Measurements from ENCODE around the gene RASSF5.

The RASSF5 gene

DNA sequence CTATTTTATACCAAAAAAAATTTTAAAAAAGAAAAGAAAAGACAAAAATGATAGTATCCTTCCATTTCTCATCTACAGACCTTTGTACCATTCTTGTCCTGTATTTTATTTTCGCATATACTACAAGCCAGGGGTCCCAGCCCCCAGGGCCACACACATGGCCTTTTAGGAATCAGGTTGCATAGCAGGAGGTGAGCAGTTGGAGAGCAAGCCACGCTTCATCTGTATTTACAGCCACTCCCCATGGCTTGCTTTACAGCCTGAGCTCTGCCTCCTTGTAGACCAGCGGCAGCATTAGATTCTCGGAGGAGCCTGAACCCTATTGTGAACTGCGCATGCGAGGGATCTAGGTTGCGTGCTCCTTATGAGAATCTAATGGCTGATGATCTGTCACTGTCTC lies 39.8 kb downstream of the RASSF5 start:
- no peaks in the 10 kb centered on the region for H3K79me2 ChIP-seq (ENCODE audit: low read length)
- no peaks in the 10 kb centered on the region for H3K36me3 ChIP-seq (replicated peaks; ENCODE audit: low read depth, low read length)
- no peak overlapping the region for H3K9ac ChIP-seq (ENCODE audit: low read length)
- TF ChIP-seq EZH2phosphoT487 (IDR thresholded peaks at IDR 0.05; ENCODE audit: low read depth), result no peak
- no peak for TF ChIP-seq CTCF (IDR thresholded peaks at IDR 0.05; ENCODE audit: low read depth, low read length)
- H3K4me3 ChIP-seq (ENCODE audit: low read length), result no peak overlapping the region
- no peak overlapping the region for H3K27ac ChIP-seq (ENCODE audit: low read length)
- H3K4me2 ChIP-seq (ENCODE audit: low read length), result no peak overlapping the region
- H2AFZ ChIP-seq (ENCODE audit: low read depth, low read length), result no peak overlapping the region
- H3K27me3 ChIP-seq (ENCODE audit: low read depth, low read length), result no peaks in the 10 kb centered on the region
- H3K9me3 ChIP-seq (ENCODE audit: insufficient read depth, low read length), result no peaks in the 10 kb centered on the region
- H4K20me1 ChIP-seq (ENCODE audit: insufficient read depth, low read length), result no peaks in the 10 kb centered on the region
- peaks cover 5% of the 10 kb centered on the region for H3K4me1 ChIP-seq (ENCODE audit: low read length)

DNA sequence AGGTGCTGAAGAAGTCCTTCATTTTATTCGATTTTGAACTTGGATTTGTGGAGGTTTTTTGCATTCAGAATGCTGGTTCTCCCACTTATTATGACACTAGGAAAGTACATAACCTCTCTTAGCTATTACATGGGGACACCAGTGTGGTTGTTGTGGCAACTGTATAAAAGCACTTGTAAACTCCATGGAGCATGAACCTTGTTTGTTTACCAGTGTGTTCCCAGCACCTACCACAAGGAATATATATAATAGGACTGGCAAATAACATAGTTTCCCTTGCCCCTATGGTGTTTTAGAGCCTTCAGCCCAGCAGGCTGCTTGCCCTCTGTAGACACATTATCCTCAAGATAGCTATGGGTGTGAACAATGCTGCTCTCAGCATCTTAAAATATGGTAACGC lies 43.1 kb downstream of the RASSF5 start:
- Histone ChIP-seq H2AFZ (ENCODE audit: low read depth, low read length) (no peak overlapping the region), H3K9ac (ENCODE audit: low read length) (no peak overlapping the region), H3K27ac (ENCODE audit: low read length) (no peak overlapping the region), H4K20me1 (ENCODE audit: insufficient read depth, low read length) (no peaks in the 10 kb centered on the region), H3K4me3 (ENCODE audit: low read length) (no peak overlapping the region), H3K4me2 (ENCODE audit: low read length) (no peak overlapping the region), H3K9me3 (ENCODE audit: insufficient read depth, low read length) (no peaks in the 10 kb centered on the region), H3K36me3 (replicated peaks; ENCODE audit: low read depth, low read length) (no peaks in the 10 kb centered on the region), H3K79me2 (ENCODE audit: low read length) (no peaks in the 10 kb centered on the region), H3K27me3 (ENCODE audit: low read depth, low read length) (no peaks in the 10 kb centered on the region), H3K4me1 (ENCODE audit: low read length) (peaks cover 11% of the 10 kb centered on the region)
- TF ChIP-seq EZH2phosphoT487 (IDR thresholded peaks at IDR 0.05; ENCODE audit: low read depth) (no peak), CTCF (IDR thresholded peaks at IDR 0.05; ENCODE audit: low read depth, low read length) (no peak)

DNA sequence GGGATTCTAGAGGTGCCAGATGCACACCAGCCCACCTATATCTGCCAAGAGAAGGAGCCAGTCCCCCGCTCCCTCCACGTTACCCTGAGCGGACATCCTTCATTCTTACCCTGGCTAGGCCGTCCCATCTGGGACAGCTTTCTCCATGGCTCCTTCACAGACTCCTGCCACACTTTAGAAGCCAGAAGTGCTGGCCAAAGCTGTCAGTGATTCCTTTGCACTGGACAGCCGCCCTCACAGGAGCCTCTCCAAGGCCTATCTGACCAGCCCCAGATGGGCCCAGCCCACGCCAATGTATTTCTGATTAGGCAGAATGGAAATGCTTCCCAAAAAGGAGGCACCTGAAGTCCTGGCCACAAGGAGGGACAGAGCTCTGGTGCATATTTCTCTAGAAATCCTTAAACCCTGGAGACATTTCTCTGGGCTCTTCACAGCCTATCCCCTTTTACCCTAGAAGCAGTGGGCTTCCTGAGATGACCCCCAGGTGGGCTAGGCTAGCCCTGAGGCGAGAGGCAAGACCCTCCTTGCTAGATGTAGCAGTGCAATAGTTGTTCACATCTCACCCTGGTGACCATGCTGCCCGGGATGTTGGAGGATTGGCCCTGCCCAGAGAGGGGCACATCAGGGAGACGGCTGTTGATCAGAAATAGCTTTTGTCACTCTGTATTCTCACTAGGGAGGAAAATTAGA lies 44.1 kb downstream of the RASSF5 start:
- H3K4me1 ChIP-seq (ENCODE audit: low read length), result peaks cover 21% of the 10 kb centered on the region

DNA sequence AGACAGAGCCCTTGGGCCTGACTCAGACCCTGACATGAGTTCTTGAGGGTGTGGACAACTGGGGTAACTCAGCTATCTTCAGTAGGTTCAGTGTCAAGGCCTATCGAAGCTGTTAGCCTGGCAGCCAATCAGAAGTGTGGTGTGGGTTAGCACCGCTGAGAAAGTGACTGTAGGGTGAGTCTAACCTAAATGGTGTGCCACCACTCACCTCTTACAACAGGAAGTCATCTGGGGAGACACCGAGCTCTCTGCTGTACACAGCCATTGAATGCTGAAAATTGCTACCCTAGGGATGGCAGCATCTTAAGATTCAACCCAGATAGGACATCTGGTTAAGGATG lies 44.6 kb downstream of the RASSF5 start:
- Histone ChIP-seq H3K9me3 (ENCODE audit: insufficient read depth, low read length) (no peaks in the 10 kb centered on the region), H2AFZ (ENCODE audit: low read depth, low read length) (no peak overlapping the region), H3K4me1 (ENCODE audit: low read length) (peaks cover 24% of the 10 kb centered on the region)

More for the DNA sequence above, 44.1 kb downstream of the RASSF5 start:
- Histone ChIP-seq H2AFZ (ENCODE audit: low read depth, low read length) (no peak overlapping the region), H4K20me1 (ENCODE audit: insufficient read depth, low read length) (no peaks in the 10 kb centered on the region), H3K36me3 (replicated peaks; ENCODE audit: low read depth, low read length) (no peaks in the 10 kb centered on the region), H3K27ac (ENCODE audit: low read length) (no peak overlapping the region), H3K9me3 (ENCODE audit: insufficient read depth, low read length) (no peaks in the 10 kb centered on the region), H3K27me3 (ENCODE audit: low read depth, low read length) (no peaks in the 10 kb centered on the region), H3K4me3 (ENCODE audit: low read length) (no peak overlapping the region), H3K79me2 (ENCODE audit: low read length) (0 out of 2 replicates have a peak, but pooled peaks cover 2% of the 10 kb centered on the region), H3K4me2 (ENCODE audit: low read length) (no peak overlapping the region), H3K9ac (ENCODE audit: low read length) (no peak overlapping the region)
- no peak for TF ChIP-seq CTCF (IDR thresholded peaks at IDR 0.05; ENCODE audit: low read depth, low read length)
- TF ChIP-seq EZH2phosphoT487 (IDR thresholded peaks at IDR 0.05; ENCODE audit: low read depth), result no peak

More for the DNA sequence above, 44.6 kb downstream of the RASSF5 start:
- H3K79me2 ChIP-seq (ENCODE audit: low read length), result 0 out of 2 replicates have a peak, but pooled peaks cover 3% of the 10 kb centered on the region
- H3K36me3 ChIP-seq (replicated peaks; ENCODE audit: low read depth, low read length), result no peaks in the 10 kb centered on the region
- no peak for TF ChIP-seq EZH2phosphoT487 (IDR thresholded peaks at IDR 0.05; ENCODE audit: low read depth)
- no peak for TF ChIP-seq CTCF (IDR thresholded peaks at IDR 0.05; ENCODE audit: low read depth, low read length)
- no peak overlapping the region for H3K27ac ChIP-seq (ENCODE audit: low read length)
- no peaks in the 10 kb centered on the region for H3K27me3 ChIP-seq (ENCODE audit: low read depth, low read length)
- H3K4me2 ChIP-seq (ENCODE audit: low read length), result no peak overlapping the region
- H3K4me3 ChIP-seq (ENCODE audit: low read length), result no peak overlapping the region
- H3K9ac ChIP-seq (ENCODE audit: low read length), result no peak overlapping the region
- H4K20me1 ChIP-seq (ENCODE audit: insufficient read depth, low read length), result no peaks in the 10 kb centered on the region
